GM12878 (cell line): Measurements from ENCODE around the gene CA11. TPM values are rescaled to one million over a fixed set of nuclear protein-coding genes. Genes with fewer than 3 reads are reported as not detected.

ENCODE experiments used
- ATAC-seq: fragments of 200-7000 bp; cut with Tn5 transposase; 3 replicates; pipeline ENCODE4 v1.9.1; 2020; ENCODE audit warnings: mild to moderate bottlenecking, moderate library complexity
- BruUV-seq: library from RNA; stranded (reverse); fragments of 400-500 nt; replicated peaks from 2 replicates; lab custom pipeline; 2021; lab: Mats Ljungman, UMichigan
- CTCF ChIA-PET: fragments of 300-600 bp; sonication (Branson Sonifier 250); formaldehyde crosslinking; extraction: SDS; loops from one replicate; lab custom pipeline; 2021; ENCODE audit warnings: inconsistent platforms; lab: Yijun Ruan, JAX
- POLR2A ChIA-PET: fragments of 350-600 bp; formaldehyde crosslinking; extraction: SDS; loops from one replicate; lab custom pipeline; 2021; ENCODE audit warnings: inconsistent platforms; lab: Charles Lee
- RAD21 ChIA-PET: fragments of 300-600 bp; sonication (Branson Sonifier 250); formaldehyde crosslinking; loops from one replicate; lab custom pipeline; 2023; ENCODE audit warnings: antibody characterized with exemption; ENCODE audit not compliant: unreplicated experiment; lab: Charles Lee
- SMC1A ChIA-PET: fragments of 300-600 bp; sonication (Branson Sonifier 250); formaldehyde crosslinking; loops from one replicate; lab custom pipeline; 2023; ENCODE audit not compliant: unreplicated experiment, uncharacterized antibody; lab: Charles Lee
- DNase-seq: peaks from one replicate; pipeline ENCODE4 v3.0.0-alpha.2; 2011; ENCODE audit warnings: low read depth, low spot score
- FAIRE-seq: peaks from 3 replicates; lab custom pipeline; 2011; peaks lifted over from hg19 to GRCh38; lab: Jason Lieb, UNC
- H2AFZ ChIP-seq: 2 replicates; pipeline ENCODE4 v1.6.0; 2011; ENCODE audit warnings: low read depth, low read length, control low read depth; ENCODE audit not compliant: control insufficient read depth
- H3K27ac ChIP-seq: 2 replicates; pipeline ENCODE4 v1.5.1; 2011; ENCODE audit warnings: control low read depth; ENCODE audit not compliant: control insufficient read depth, insufficient read depth
- H3K27me3 ChIP-seq, 2 experiments: replicated peaks in 1 of 2; 2 replicates each; pipeline versions ENCODE4 v1.6.0 to v1.6.1; 2011; ENCODE audit warnings: low read length in 1 of 2; ENCODE audit not compliant: control insufficient read depth in 2 of 2, insufficient read depth in 2 of 2
- H3K36me3 ChIP-seq, 2 experiments: 2 replicates each; pipeline ENCODE4 v1.5.1; 2011; ENCODE audit warnings: low read length in 1 of 2; ENCODE audit not compliant: control insufficient read depth in 2 of 2, insufficient read depth in 2 of 2
- H3K4me1 ChIP-seq: 2 replicates; pipeline ENCODE4 v1.6.1; 2011; ENCODE audit warnings: mild to moderate bottlenecking, low read length, moderate library complexity, mixed read lengths; ENCODE audit not compliant: control insufficient read depth, insufficient read depth
- H3K4me2 ChIP-seq: 2 replicates; pipeline ENCODE4 v1.6.0; 2011; ENCODE audit warnings: control low read depth; ENCODE audit not compliant: control insufficient read depth, insufficient read depth
- H3K4me3 ChIP-seq: fragments of 200-600 bp; sonication (generic); 2 replicates; pipeline ENCODE4 v1.5.1; 2016
- H3K79me2 ChIP-seq: 2 replicates; pipeline ENCODE4 v1.6.0; 2011; ENCODE audit warnings: low read length; ENCODE audit not compliant: control insufficient read depth, insufficient read depth
- H3K9ac ChIP-seq: 2 replicates; pipeline ENCODE4 v1.8.0; 2011; ENCODE audit warnings: low read length, control low read depth, mixed read lengths; ENCODE audit not compliant: control insufficient read depth, insufficient read depth
- H3K9me3 ChIP-seq: replicated peaks from 3 replicates; pipeline ENCODE4 v1.5.1; 2011; ENCODE audit warnings: mild to moderate bottlenecking, low read length; ENCODE audit not compliant: control insufficient read depth, insufficient read depth
- H4K20me1 ChIP-seq: 2 replicates; pipeline ENCODE4 v1.6.0; 2011; ENCODE audit not compliant: control insufficient read depth, insufficient read depth
- BMI1 ChIP-seq: fragments of 450-650 bp; IDR thresholded peaks from 2 replicates; pipeline ENCODE4 v1.6.1; 2016; ENCODE audit warnings: mild to moderate bottlenecking, moderate library complexity, borderline replicate concordance
- CUX1 ChIP-seq: IDR thresholded peaks from 2 replicates; pipeline ENCODE4 v1.6.1; 2012; ENCODE audit warnings: improper control_type of control experiment, low read depth, low read length; ENCODE audit not compliant: insufficient replicate concordance
- EGR1 ChIP-seq, 2 experiments: IDR thresholded peaks; 1 replicate in 1 of 2; 2 replicates in 1 of 2; pipeline ENCODE4 v1.6.1; 2011 to 2012; ENCODE audit warnings: low read depth in 2 of 2, low read length in 2 of 2, borderline replicate concordance in 1 of 2, mild to moderate bottlenecking in 1 of 2, moderate library complexity in 1 of 2
- NFXL1 ChIP-seq: fragments of 450-650 bp; IDR thresholded peaks from 2 replicates; pipeline ENCODE4 v1.6.1; 2017; ENCODE audit warnings: antibody characterized with exemption, mild to moderate bottlenecking, borderline replicate concordance
- RAD51 ChIP-seq: fragments of 450-650 bp; IDR thresholded peaks from 2 replicates; pipeline ENCODE4 v1.6.1; 2016; ENCODE audit warnings: moderate library complexity, mild to moderate bottlenecking, inconsistent platforms
- RB1 ChIP-seq: fragments of 450-650 bp; formaldehyde crosslinking; IDR thresholded peaks from 2 replicates; pipeline ENCODE4 v1.6.1; 2017; ENCODE audit warnings: mild to moderate bottlenecking, borderline replicate concordance
- RUNX3 ChIP-seq: IDR thresholded peaks from 2 replicates; pipeline ENCODE4 v1.6.1; 2012; ENCODE audit warnings: low read length, inconsistent platforms
- SMARCA5 ChIP-seq: fragments of 450-650 bp; IDR thresholded peaks from 2 replicates; pipeline ENCODE4 v1.6.1; 2017; ENCODE audit warnings: mild to moderate bottlenecking
- TCF3 ChIP-seq: IDR thresholded peaks from 2 replicates; pipeline ENCODE4 v1.6.1; 2012; ENCODE audit warnings: low read depth, mild to moderate bottlenecking, low read length, borderline replicate concordance; ENCODE audit not compliant: insufficient read depth
- ZNF24 ChIP-seq: fragments of 450-650 bp; IDR thresholded peaks from 2 replicates; pipeline ENCODE4 v1.6.1; 2017; ENCODE audit warnings: antibody characterized with exemption, mild to moderate bottlenecking
- ZNF592 ChIP-seq: fragments of 450-650 bp; IDR thresholded peaks from 2 replicates; pipeline ENCODE4 v1.6.1; 2017; ENCODE audit warnings: mild to moderate bottlenecking, moderate library complexity
- WGBS: methylation state at CpG from one replicate; pipeline ENCODE4 v1.1.6; 2016; ENCODE audit warnings: low lambda C conversion rate; ENCODE audit not compliant: insufficient replicate concordance, insufficient coverage; ENCODE audit errors: missing lambda C conversion rate; 5-methylcytosine and 5-hydroxymethylcytosine counted together
- in situ Hi-C: fragments of 300-500 bp; cut with MboI; formaldehyde crosslinking; loops from 9 replicates; pipeline ENCODE4 v1.14.3; 2018; ENCODE audit warnings: mixed read lengths
- intact Hi-C: fragments of 100-400 bp; cut with micrococcal nuclease; formaldehyde crosslinking; loops from one replicate; pipeline ENCODE4 v1.14.2; 2022; ENCODE audit not compliant: unreplicated experiment
- polyA plus RNA-seq, 11 experiments: library from polyadenylated mRNA; depleted of rRNA in 4 of 11; unstranded in 6 of 11; stranded (reverse) in 5 of 11; fragments of >200 nt; fragmentation: Nextera tagmentation in 4 of 11; fragmentation: Illumina TruSeq in 1 of 11; extraction: Ambion mirVana in 4 of 11; extraction: Trizol in 1 of 11; gene quantifications; 1 replicate in 1 of 11; 2 replicates in 10 of 11; pipeline versions ENCODE4 v1.2.1 to v1.2.3, GENCODE V29; 2011 to 2016; ENCODE audit warnings: inconsistent platforms in 2 of 11, missing spikeins in 2 of 11, low read depth in 1 of 11
- total RNA-seq, 4 experiments: library from RNA; depleted of rRNA in 3 of 4; stranded (reverse); fragments of >200 nt in 3 of 4; fragmentation: Illumina TruSeq in 1 of 4; extraction: Trizol in 1 of 4; gene quantifications; 2 replicates each; pipeline versions ENCODE4 v1.2.1 to v1.2.3, GENCODE V29; 2013 to 2021
- TF ChIP-seq, protein P1 (sequence below): IDR thresholded peaks from 2 replicates; pipeline ENCODE4 v1.6.1; 2012; ENCODE audit warnings: low read depth, low read length, improper control_type of control experiment

CA11 gene
- total and polyA plus RNA-seq, 10 of the 15 experiments (the other 5 are each of a cell fraction or from before 2014, with no cell fraction given), result 1.7 to 7.5 (median 2.4) TPM

DNA sequence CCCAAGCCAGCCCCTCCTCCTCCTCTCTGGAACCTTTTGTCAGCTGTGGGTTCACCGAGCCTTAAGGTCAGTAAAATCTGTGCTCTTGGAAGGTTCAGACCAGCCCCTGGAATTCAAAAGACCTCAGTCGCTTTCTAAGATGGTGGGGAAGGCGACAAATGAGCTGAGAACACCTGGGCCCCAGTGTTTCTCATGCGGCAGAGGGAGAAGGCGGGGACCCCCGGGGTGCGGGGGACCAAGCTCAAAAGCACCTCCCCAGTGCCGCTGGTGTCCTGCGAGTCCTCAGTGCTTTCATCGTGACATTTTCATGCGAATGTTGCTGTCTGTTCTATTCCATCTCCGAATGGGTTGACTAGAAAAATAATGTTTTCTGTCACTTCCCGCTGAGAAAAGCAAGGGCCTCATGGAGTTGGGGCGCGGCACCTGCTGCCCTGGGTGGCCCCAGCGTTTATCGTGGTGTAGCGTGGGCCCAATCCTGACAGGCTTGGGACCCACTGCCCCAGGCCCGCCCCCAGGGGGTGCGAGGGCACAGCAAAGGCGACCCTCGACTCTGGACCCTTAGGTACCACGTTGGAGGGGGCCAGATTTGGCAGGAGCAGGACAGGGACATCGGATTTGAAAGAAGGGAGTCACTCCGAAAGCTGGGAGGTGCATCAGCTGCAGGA is 27.6 kb upstream of the CA11 start:
- Histone ChIP-seq H3K36me3 (no peaks in the 10 kb centered on the region), H3K27ac (no peak overlapping the region), H3K79me2 (no peaks in the 10 kb centered on the region), H3K9me3 (no peaks in the 10 kb centered on the region; the same call in 2 of the 3 replicates), H2AFZ (no peak overlapping the region), H3K4me3 (no peak overlapping the region), H4K20me1 (no peaks in the 10 kb centered on the region), H3K4me1 (no peaks in the 10 kb centered on the region), H3K4me2 (no peak overlapping the region), H3K9ac (no peak overlapping the region), H3K27me3 (peaks cover 0 to 2% of the 10 kb centered on the region in 2 experiments; a peak in 2 of 4 replicates)
- TF ChIP-seq EGR1 (IDR thresholded peaks at IDR 0.05; ENCODE audit: borderline replicate concordance in 1 of 2, low read depth in 2 of 2, low read length in 2 of 2) (no peak), BMI1 (no peak), CUX1 (no peak), ZNF24 (no peak), SMARCA5 (no peak), TCF3 (no peak), RB1 (no peak), RAD51 (no peak), ZNF592 (no peak), RUNX3 (no peak), NFXL1 (no peak)
- TF ChIP-seq, protein P1, sequence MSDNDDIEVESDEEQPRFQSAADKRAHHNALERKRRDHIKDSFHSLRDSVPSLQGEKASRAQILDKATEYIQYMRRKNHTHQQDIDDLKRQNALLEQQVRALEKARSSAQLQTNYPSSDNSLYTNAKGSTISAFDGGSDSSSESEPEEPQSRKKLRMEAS, result no peak
- no peak for ATAC-seq
- WGBS, result 59% methylated on average over 25 of the region's 25 CpGs
- intact Hi-C loops (no loop called here), in situ Hi-C loops (no loop called here)
- CTCF ChIA-PET, result interaction anchor here (0.8 to 3.1 kb wide), 10 partner anchors 10 to 114 kb away, joined by 3 to 20 read pairs (median 4); no protein-coding TSS in a partner anchor
- BruUV-seq, result no TSS peak
- SMC1A ChIA-PET, result interaction anchor here (1.2 to 1.9 kb wide), 2 partner anchors 8 to 28 kb away, joined by 4 to 11 read pairs; partner anchors contain the start of gene CA11
- POLR2A ChIA-PET, result no interaction called here
- DNase-seq, result no peak
- RAD21 ChIA-PET, result interaction anchor here (1.1 kb wide), 1 partner anchor 8 kb away, joined by 3 read pairs; no protein-coding TSS in a partner anchor
- FAIRE-seq, result no peak
